HUES6 (cell line): ENCODE results near the gene XRCC5.
"Not testable (repeated sequence)": the region's sequence is repeated elsewhere in the genome, so short reads cannot be mapped to it uniquely, and the experiment has no call there.

Experiments
- H3K27ac ChIP-seq: 2 replicates; pipeline ENCODE4 v1.7.0; 2013; ENCODE audit warnings: low read depth, mild to moderate bottlenecking, low read length, inconsistent platforms
- H3K27me3 ChIP-seq: 2 replicates; pipeline ENCODE4 v1.6.1; 2013; ENCODE audit warnings: low read length; ENCODE audit not compliant: control insufficient read depth, insufficient read depth
- H3K36me3 ChIP-seq: 2 replicates; pipeline ENCODE4 v1.6.1; 2013; ENCODE audit warnings: low read length; ENCODE audit not compliant: control insufficient read depth, insufficient read depth
- H3K4me1 ChIP-seq: 2 replicates; pipeline ENCODE4 v1.6.1; 2013; ENCODE audit warnings: low read length; ENCODE audit not compliant: control insufficient read depth, insufficient read depth
- H3K4me3 ChIP-seq: 2 replicates; pipeline ENCODE4 v1.5.1; 2013; ENCODE audit warnings: low read depth, low read length
- H3K9ac ChIP-seq: one replicate; pipeline ENCODE4 v1.6.1; 2013; ENCODE audit warnings: mild to moderate bottlenecking, low read length
- H3K9me3 ChIP-seq: 2 replicates; pipeline ENCODE4 v1.6.1; 2013; ENCODE audit warnings: low read depth, low read length; ENCODE audit not compliant: control insufficient read depth, insufficient read depth

Gene XRCC5

GRCh38 chr2:216121255-216121654 lies 12.1 kb downstream of the XRCC5 start:
- Histone ChIP-seq H3K4me3 (no peak overlapping the region), H3K9me3 (no peaks in the 10 kb centered on the region), H3K27ac (0 out of 2 replicates have a peak overlapping the region, but pooled peaks have one; percentile 9), H3K27me3 (no peaks in the 10 kb centered on the region), H3K36me3 (peaks cover 100% of the 10 kb centered on the region), H3K4me1 (no peaks in the 10 kb centered on the region), H3K9ac (no peak overlapping the region)

- Histone ChIP-seq H3K36me3 (peaks cover 98% of the 10 kb centered on the region), H3K9me3 (no peaks in the 10 kb centered on the region), H3K4me3 (no peak overlapping the region), H3K27ac (no peak overlapping the region), H3K4me1 (no peaks in the 10 kb centered on the region), H3K27me3 (no peaks in the 10 kb centered on the region), H3K9ac (no peak overlapping the region)
These were observed 17.8 kb downstream of the XRCC5 start for GRCh38 chr2:216126943-216127342.

- Histone ChIP-seq H3K36me3 (peaks cover 98% of the 10 kb centered on the region), H3K9me3 (no peaks in the 10 kb centered on the region), H3K4me3 (no peak overlapping the region), H3K27me3 (no peaks in the 10 kb centered on the region), H3K27ac (no peak overlapping the region), H3K9ac (no peak overlapping the region), H3K4me1 (no peaks in the 10 kb centered on the region)
These were observed 21.3 kb downstream of the XRCC5 start for GRCh38 chr2:216130346-216130971.

- H3K27me3 ChIP-seq, result no peaks in the 10 kb centered on the region
- H3K9ac ChIP-seq, result no peak overlapping the region
- H3K4me1 ChIP-seq, result no peaks in the 10 kb centered on the region
- peaks cover 98% of the 10 kb centered on the region for H3K36me3 ChIP-seq
- no peak overlapping the region for H3K27ac ChIP-seq
- H3K9me3 ChIP-seq, result no peaks in the 10 kb centered on the region
- no peak overlapping the region for H3K4me3 ChIP-seq
These were observed 22.2 kb downstream of the XRCC5 start for GRCh38 chr2:216131175-216131926.

GRCh38 chr2:216132585-216132984 lies 23.4 kb downstream of the XRCC5 start:
- Histone ChIP-seq H3K4me1 (no peaks in the 10 kb centered on the region), H3K27me3 (no peaks in the 10 kb centered on the region), H3K36me3 (peaks cover 98% of the 10 kb centered on the region), H3K27ac (no peak overlapping the region), H3K9me3 (no peaks in the 10 kb centered on the region), H3K9ac (no peak overlapping the region), H3K4me3 (no peak overlapping the region)

- Histone ChIP-seq H3K4me3 (no peak overlapping the region), H3K9me3 (no peaks in the 10 kb centered on the region), H3K27me3 (no peaks in the 10 kb centered on the region), H3K4me1 (no peaks in the 10 kb centered on the region), H3K9ac (no peak overlapping the region), H3K27ac (no peak overlapping the region), H3K36me3 (peaks cover 98% of the 10 kb centered on the region)
These were observed 24.2 kb downstream of the XRCC5 start for GRCh38 chr2:216133397-216133796.

- Histone ChIP-seq H3K9me3 (no peaks in the 10 kb centered on the region), H3K4me1 (no peaks in the 10 kb centered on the region), H3K27ac (no peak overlapping the region), H3K27me3 (no peaks in the 10 kb centered on the region), H3K9ac (no peak overlapping the region), H3K4me3 (no peak overlapping the region), H3K36me3 (peaks cover 99% of the 10 kb centered on the region)
These were observed 25.9 kb downstream of the XRCC5 start for GRCh38 chr2:216134958-216135541.

GRCh38 chr2:216139884-216140283 lies 30.7 kb downstream of the XRCC5 start:
- H3K9me3 ChIP-seq, result no peaks in the 10 kb centered on the region
- no peak overlapping the region for H3K27ac ChIP-seq
- peaks cover 98% of the 10 kb centered on the region for H3K36me3 ChIP-seq
- H3K4me3 ChIP-seq, result no peak overlapping the region
- H3K27me3 ChIP-seq, result no peaks in the 10 kb centered on the region
- H3K9ac ChIP-seq, result no peak overlapping the region
- no peaks in the 10 kb centered on the region for H3K4me1 ChIP-seq

- not testable (repeated sequence) for H3K9ac ChIP-seq, H3K4me1 ChIP-seq, H3K9me3 ChIP-seq, H3K4me3 ChIP-seq, H3K27ac ChIP-seq, H3K27me3 ChIP-seq
- peaks cover 98% of the 10 kb centered on the region for H3K36me3 ChIP-seq
These were observed 32.4 kb downstream of the XRCC5 start for GRCh38 chr2:216141516-216141915.

- Histone ChIP-seq H3K9ac (no peak overlapping the region), H3K9me3 (no peaks in the 10 kb centered on the region), H3K27ac (no peak overlapping the region), H3K36me3 (peaks cover 98% of the 10 kb centered on the region), H3K4me3 (no peak overlapping the region), H3K27me3 (no peaks in the 10 kb centered on the region), H3K4me1 (0 out of 2 replicates have a peak, but pooled peaks cover 5% of the 10 kb centered on the region)
These were observed 33.4 kb downstream of the XRCC5 start for GRCh38 chr2:216142540-216142939.

GRCh38 chr2:216144372-216144771 lies 35.2 kb downstream of the XRCC5 start:
- Histone ChIP-seq H3K4me1 (0 out of 2 replicates have a peak, but pooled peaks cover 5% of the 10 kb centered on the region), H3K36me3 (peaks cover 98% of the 10 kb centered on the region), H3K27me3 (no peaks in the 10 kb centered on the region), H3K4me3 (no peak overlapping the region), H3K9ac (no peak overlapping the region), H3K27ac (no peak overlapping the region), H3K9me3 (no peaks in the 10 kb centered on the region)
